IMR-90 (cell line): Measurements from ENCODE around the gene TBCE.

Experiments
- CEBPB ChIP-seq: IDR thresholded peaks from 2 replicates; pipeline ENCODE4 v1.6.1; 2012; ENCODE audit warnings: low read depth, low read length, improper control_type of control experiment
- FOS ChIP-seq: fragments of 150-350 bp; IDR thresholded peaks from 2 replicates; pipeline ENCODE4 v1.6.1; 2016; ENCODE audit warnings: low read depth, low read length
- MAFK ChIP-seq: IDR thresholded peaks from 2 replicates; pipeline ENCODE4 v1.6.1; 2012; ENCODE audit warnings: low read depth, low read length, improper control_type of control experiment
- NFE2L2 ChIP-seq: fragments of 150-350 bp; IDR thresholded peaks from 2 replicates; pipeline ENCODE4 v1.6.1; 2016; ENCODE audit warnings: low read depth, mild to moderate bottlenecking, low read length
- POLR2A ChIP-seq: IDR thresholded peaks from 2 replicates; pipeline ENCODE4 v1.6.1; 2012; ENCODE audit warnings: mild to moderate bottlenecking, low read depth, low read length
- RCOR1 ChIP-seq: IDR thresholded peaks from 2 replicates; pipeline ENCODE4 v1.6.1; 2012; ENCODE audit warnings: mild to moderate bottlenecking, low read length, improper control_type of control experiment; ENCODE audit not compliant: insufficient replicate concordance
- RFX5 ChIP-seq: IDR thresholded peaks from 2 replicates; pipeline ENCODE4 v1.8.0; 2012; ENCODE audit warnings: low read depth, mild to moderate bottlenecking, low read length, moderate library complexity
- SMC3 ChIP-seq: fragments of 150-350 bp; IDR thresholded peaks from 2 replicates; pipeline ENCODE4 v1.6.1; 2016; ENCODE audit warnings: low read depth, mild to moderate bottlenecking, antibody characterized with exemption, low read length, moderate library complexity
- USF2 ChIP-seq: fragments of 150-350 bp; IDR thresholded peaks from 2 replicates; pipeline ENCODE4 v1.6.1; 2017; ENCODE audit warnings: mild to moderate bottlenecking, antibody characterized with exemption, low read length, low read depth
- TF ChIP-seq, protein P1 (sequence below): conservative IDR thresholded peaks from 2 replicates; pipeline ENCODE4 v1.5.1; 2012; ENCODE audit warnings: mild to moderate bottlenecking, low read depth, low read length, improper control_type of control experiment

- TF ChIP-seq, protein P1, sequence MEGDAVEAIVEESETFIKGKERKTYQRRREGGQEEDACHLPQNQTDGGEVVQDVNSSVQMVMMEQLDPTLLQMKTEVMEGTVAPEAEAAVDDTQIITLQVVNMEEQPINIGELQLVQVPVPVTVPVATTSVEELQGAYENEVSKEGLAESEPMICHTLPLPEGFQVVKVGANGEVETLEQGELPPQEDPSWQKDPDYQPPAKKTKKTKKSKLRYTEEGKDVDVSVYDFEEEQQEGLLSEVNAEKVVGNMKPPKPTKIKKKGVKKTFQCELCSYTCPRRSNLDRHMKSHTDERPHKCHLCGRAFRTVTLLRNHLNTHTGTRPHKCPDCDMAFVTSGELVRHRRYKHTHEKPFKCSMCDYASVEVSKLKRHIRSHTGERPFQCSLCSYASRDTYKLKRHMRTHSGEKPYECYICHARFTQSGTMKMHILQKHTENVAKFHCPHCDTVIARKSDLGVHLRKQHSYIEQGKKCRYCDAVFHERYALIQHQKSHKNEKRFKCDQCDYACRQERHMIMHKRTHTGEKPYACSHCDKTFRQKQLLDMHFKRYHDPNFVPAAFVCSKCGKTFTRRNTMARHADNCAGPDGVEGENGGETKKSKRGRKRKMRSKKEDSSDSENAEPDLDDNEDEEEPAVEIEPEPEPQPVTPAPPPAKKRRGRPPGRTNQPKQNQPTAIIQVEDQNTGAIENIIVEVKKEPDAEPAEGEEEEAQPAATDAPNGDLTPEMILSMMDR = no peak
- no peak for TF ChIP-seq POLR2A
- no peak for TF ChIP-seq USF2
- TF ChIP-seq FOS = no peak
- TF ChIP-seq CEBPB = peak; percentile 45; the same call in 1 of the 2 replicates
- TF ChIP-seq NFE2L2 = no peak
- TF ChIP-seq RCOR1 = no peak
- TF ChIP-seq MAFK = no peak
- no peak for TF ChIP-seq SMC3
- TF ChIP-seq RFX5 = no peak
Measured at GRCh38 chr1:235331401-235331800, 35.8 kb upstream of the TBCE start.
